NB4 (cell line): ENCODE results near the gene PNMA8B.

Source experiments
- POLR2A ChIP-seq: IDR thresholded peaks from 2 replicates; pipeline ENCODE4 v1.6.1; 2011; ENCODE audit warnings: mild to moderate bottlenecking; ENCODE audit not compliant: insufficient read length; ENCODE audit errors: extremely low read depth
- TF ChIP-seq, protein P1 (sequence below): IDR thresholded peaks from 2 replicates; pipeline ENCODE4 v1.6.1; 2011; ENCODE audit warnings: low read depth, low read length
- TF ChIP-seq, protein P2 (sequence below): IDR thresholded peaks from one replicate; pipeline ENCODE4 v1.5.1; 2012; ENCODE audit warnings: low read depth, low read length

DNA sequence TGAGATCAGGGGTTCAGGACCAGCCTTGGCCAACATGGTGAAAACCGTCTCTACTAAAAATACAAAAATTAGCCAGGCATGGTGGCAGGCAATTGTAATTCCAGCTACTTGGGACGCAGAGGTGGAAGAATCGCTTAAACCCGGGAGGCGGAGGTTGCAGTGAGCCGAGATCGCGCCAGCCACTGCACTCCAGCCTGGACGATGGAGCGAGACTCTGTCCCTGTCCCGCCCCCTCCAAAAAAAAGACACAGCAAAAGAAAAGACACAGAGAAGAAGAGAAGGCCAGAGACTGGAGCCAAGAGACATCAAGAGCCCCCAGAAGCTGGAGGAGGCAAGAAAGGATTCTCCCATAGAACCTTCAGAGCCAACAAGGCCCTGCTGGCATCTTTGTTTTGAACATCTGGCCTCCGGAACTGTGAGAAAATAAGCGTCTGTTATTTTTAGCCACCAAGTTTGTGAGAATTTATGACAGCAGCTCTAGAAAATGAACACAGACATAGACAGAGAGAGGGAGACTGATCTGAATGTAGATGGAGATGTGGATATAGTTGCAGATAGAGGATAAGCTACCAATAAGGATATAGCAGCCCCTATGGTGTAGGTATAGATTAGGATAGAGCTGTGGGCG, 25.7 kb upstream of the PNMA8B start:
- TF ChIP-seq, protein P1, sequence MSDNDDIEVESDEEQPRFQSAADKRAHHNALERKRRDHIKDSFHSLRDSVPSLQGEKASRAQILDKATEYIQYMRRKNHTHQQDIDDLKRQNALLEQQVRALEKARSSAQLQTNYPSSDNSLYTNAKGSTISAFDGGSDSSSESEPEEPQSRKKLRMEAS = no peak
- TF ChIP-seq, protein P2, sequence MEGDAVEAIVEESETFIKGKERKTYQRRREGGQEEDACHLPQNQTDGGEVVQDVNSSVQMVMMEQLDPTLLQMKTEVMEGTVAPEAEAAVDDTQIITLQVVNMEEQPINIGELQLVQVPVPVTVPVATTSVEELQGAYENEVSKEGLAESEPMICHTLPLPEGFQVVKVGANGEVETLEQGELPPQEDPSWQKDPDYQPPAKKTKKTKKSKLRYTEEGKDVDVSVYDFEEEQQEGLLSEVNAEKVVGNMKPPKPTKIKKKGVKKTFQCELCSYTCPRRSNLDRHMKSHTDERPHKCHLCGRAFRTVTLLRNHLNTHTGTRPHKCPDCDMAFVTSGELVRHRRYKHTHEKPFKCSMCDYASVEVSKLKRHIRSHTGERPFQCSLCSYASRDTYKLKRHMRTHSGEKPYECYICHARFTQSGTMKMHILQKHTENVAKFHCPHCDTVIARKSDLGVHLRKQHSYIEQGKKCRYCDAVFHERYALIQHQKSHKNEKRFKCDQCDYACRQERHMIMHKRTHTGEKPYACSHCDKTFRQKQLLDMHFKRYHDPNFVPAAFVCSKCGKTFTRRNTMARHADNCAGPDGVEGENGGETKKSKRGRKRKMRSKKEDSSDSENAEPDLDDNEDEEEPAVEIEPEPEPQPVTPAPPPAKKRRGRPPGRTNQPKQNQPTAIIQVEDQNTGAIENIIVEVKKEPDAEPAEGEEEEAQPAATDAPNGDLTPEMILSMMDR = no peak
- no peak for TF ChIP-seq POLR2A
